ENCODE results near the gene COL4A1.

The COL4A1 gene

GRCh38 chr13:110306960-110307766, at the start of gene COL4A1, which contains the start of gene COL4A2:
Gene COL4A1, minus strand, starts transcription at chr13:110307157. Its CDS starts 130 bp downstream, at chr13:110307027.
Gene COL4A2, plus strand, starts transcription at chr13:110307284. Its CDS starts 620 bp downstream, at chr13:110307904.
- DNase-seq (ENCODE audit: insufficient read length, low spot score) = no peak
- no peak for FAIRE-seq

- no peak for FAIRE-seq
- DNase-seq (ENCODE audit: insufficient read length, low spot score) = no peak
These were observed 49.4 kb upstream of the COL4A1 start for GRCh38 chr13:110356362-110356761.

- no peak for FAIRE-seq
These were observed 47.9 kb upstream of the COL4A1 start for GRCh38 chr13:110354715-110355473.

GRCh38 chr13:110354123-110354627, 47.2 kb upstream of the COL4A1 start:
- no peak for FAIRE-seq
- no peak for DNase-seq (ENCODE audit: insufficient read length, low spot score)

More at GRCh38 chr13:110354715-110355473, 47.9 kb upstream of the COL4A1 start:
- no peak for DNase-seq (ENCODE audit: insufficient read length, low spot score)

GRCh38 chr13:110353339-110353977, 46.5 kb upstream of the COL4A1 start:
- DNase-seq (ENCODE audit: insufficient read length, low spot score) (no peak), FAIRE-seq (no peak)

- DNase-seq (ENCODE audit: insufficient read length, low spot score) = no peak
- FAIRE-seq = no peak
These were observed 45.8 kb upstream of the COL4A1 start for GRCh38 chr13:110352735-110353134.

GRCh38 chr13:110351636-110352420, 44.9 kb upstream of the COL4A1 start:
- DNase-seq (ENCODE audit: insufficient read length, low spot score) (no peak), FAIRE-seq (no peak)

GRCh38 chr13:110350509-110350908, 43.6 kb upstream of the COL4A1 start:
- FAIRE-seq = no peak
- no peak for DNase-seq (ENCODE audit: insufficient read length, low spot score)

- FAIRE-seq (no peak), DNase-seq (ENCODE audit: insufficient read length, low spot score) (no peak)
These were observed 43.1 kb upstream of the COL4A1 start for GRCh38 chr13:110350049-110350448.

GRCh38 chr13:110349239-110349638, 42.3 kb upstream of the COL4A1 start:
- no peak for DNase-seq (ENCODE audit: insufficient read length, low spot score)
- FAIRE-seq = no peak

- no peak for DNase-seq (ENCODE audit: insufficient read length, low spot score)
- FAIRE-seq = no peak
These were observed 41.5 kb upstream of the COL4A1 start for GRCh38 chr13:110348309-110349105.

GRCh38 chr13:110347535-110348308, 40.8 kb upstream of the COL4A1 start:
- FAIRE-seq = no peak
- DNase-seq (ENCODE audit: insufficient read length, low spot score) = no peak

GRCh38 chr13:110347088-110347487, 40.1 kb upstream of the COL4A1 start:
- DNase-seq (ENCODE audit: insufficient read length, low spot score) = no peak
- FAIRE-seq = no peak

- no peak for DNase-seq (ENCODE audit: insufficient read length, low spot score)
- FAIRE-seq = no peak
These were observed 39.7 kb upstream of the COL4A1 start for GRCh38 chr13:110346661-110347067.

- DNase-seq (ENCODE audit: insufficient read length, low spot score) = no peak
- no peak for FAIRE-seq
These were observed 38.7 kb upstream of the COL4A1 start for GRCh38 chr13:110345701-110346100.

- FAIRE-seq = no peak
- no peak for DNase-seq (ENCODE audit: insufficient read length, low spot score)
These were observed 38.3 kb upstream of the COL4A1 start for GRCh38 chr13:110345266-110345665.

GRCh38 chr13:110344320-110344719, 37.4 kb upstream of the COL4A1 start:
- FAIRE-seq (no peak), DNase-seq (ENCODE audit: insufficient read length, low spot score) (no peak)

GRCh38 chr13:110343241-110343865, 36.4 kb upstream of the COL4A1 start:
- no peak for DNase-seq (ENCODE audit: insufficient read length, low spot score)
- no peak for FAIRE-seq

Measured in GM19239 (cell line).